Activated CD8-positive, alpha-beta memory T cell treated with anti-CD3 and anti-CD28 coated beads for 1 hour (primary cell): ENCODE results near the gene ZNF426.
"Not testable (repeated sequence)": the region's sequence is repeated elsewhere in the genome, so short reads cannot be mapped to it uniquely, and the experiment has no call there.

Source experiments
- DNase-seq, 2 donors: peaks; one replicate each; pipeline ENCODE4 v3.0.0-alpha.2; 2020; ENCODE audit warnings: low read depth in 1 of 2; ENCODE audit errors: extremely low read depth in 1 of 2

Gene ZNF426

DNA sequence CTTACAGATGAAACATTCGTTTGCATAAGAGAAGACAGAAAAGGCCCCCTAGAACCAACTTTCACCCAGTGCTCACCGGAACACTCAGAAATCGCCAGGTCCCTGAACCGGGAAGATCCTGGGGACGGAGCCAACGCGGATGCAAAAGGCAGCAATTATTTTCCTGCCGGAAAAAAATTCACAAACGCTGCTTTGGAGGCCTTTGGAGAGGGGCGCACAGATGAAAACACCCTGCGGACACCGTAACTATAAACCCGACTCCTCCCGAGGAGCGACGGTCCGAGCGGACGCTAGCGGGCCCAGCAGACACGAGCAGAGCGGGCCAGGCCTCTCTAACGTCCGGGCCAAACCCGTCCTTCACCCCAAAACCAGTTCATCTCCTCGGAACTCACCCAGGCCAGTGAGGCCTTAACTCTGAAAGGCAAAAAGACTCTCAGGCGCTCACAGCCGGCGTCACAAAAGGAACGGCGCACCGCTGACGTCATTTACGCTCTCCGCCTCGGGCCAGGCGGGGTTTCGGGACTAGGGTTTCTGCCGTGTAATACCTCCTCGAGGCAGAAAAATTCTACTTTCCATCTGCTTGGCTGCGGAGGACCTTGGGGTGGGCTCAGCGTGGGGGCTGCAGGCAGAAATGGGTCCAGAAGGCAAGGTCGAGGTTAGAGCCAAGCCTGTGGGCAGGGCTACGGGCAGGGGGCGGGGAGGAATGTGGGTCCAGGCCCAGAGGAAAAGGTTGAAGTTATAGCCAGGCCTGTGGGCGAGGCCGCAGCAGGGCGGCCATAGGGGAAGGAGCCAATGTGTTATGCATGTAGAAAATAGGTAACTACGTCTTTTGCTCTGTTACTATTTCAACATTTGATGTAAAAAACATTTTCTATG is at the start of gene ZNF426:
TSS of gene ZNF426 (minus strand) at position 463 of the 876 bp plus-strand sequence. CDS start 2,413 bp downstream, outside the sequence.
- DNase-seq, result peak; percentile 65 to 75

DNA sequence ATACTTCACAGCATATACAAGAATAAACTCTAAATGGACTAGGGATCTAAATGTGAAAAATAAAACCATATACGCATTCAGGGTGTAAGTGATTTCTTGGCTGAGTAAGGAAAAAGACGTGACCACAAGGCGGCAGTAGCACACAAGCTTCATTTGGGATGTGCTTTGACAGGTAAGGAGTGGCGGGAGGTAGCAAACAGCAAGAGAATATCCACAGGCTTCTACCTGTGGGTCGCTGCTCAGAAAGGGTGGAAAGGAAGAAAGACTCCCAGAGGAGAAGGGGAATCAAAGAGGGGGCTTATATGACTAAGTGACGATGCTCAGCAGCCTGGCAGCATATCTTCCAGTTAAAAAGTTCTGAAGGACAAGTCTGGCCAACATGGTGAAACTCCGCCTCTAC is 48.3 kb upstream of the ZNF426 start:
- peak; percentile 56 to 61 for DNase-seq

- DNase-seq, result peak; percentile 51 to 73
These were observed 45.8 kb upstream of the ZNF426 start, which contains the start of gene ZNF121 for GRCh38 chr19:9584073-9584833. TSS of gene ZNF121 (minus strand) at chr19:9584504. CDS start at chr19:9568097, 16,407 bp downstream.

- not testable (repeated sequence) for DNase-seq
These were observed 43.8 kb upstream of the ZNF426 start for GRCh38 chr19:9582081-9582725.

DNA sequence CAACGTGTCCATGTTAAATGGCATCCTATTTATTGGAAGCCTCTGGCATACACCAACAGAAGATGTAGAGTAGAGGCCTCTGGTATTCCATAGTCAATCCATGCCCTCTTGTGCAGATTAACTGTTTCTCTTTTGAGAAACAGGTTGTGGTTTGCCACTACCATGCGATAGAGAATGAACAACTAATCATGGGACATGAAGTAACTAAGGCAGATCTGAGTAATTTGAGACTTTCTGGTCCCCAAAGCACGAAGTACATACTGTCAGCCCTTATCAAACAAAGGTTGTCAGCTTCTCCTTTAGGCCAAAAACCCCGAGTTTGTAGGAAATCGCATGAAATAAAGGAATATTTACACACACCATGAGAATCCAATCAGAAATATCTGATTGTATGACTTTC is 42.3 kb upstream of the ZNF426 start:
- no peak for DNase-seq

- no peak for DNase-seq
These were observed 31.8 kb upstream of the ZNF426 start for GRCh38 chr19:9570255-9570654.

GRCh38 chr19:9566729-9567128 is 28.3 kb upstream of the ZNF426 start:
- DNase-seq, result no peak

DNA sequence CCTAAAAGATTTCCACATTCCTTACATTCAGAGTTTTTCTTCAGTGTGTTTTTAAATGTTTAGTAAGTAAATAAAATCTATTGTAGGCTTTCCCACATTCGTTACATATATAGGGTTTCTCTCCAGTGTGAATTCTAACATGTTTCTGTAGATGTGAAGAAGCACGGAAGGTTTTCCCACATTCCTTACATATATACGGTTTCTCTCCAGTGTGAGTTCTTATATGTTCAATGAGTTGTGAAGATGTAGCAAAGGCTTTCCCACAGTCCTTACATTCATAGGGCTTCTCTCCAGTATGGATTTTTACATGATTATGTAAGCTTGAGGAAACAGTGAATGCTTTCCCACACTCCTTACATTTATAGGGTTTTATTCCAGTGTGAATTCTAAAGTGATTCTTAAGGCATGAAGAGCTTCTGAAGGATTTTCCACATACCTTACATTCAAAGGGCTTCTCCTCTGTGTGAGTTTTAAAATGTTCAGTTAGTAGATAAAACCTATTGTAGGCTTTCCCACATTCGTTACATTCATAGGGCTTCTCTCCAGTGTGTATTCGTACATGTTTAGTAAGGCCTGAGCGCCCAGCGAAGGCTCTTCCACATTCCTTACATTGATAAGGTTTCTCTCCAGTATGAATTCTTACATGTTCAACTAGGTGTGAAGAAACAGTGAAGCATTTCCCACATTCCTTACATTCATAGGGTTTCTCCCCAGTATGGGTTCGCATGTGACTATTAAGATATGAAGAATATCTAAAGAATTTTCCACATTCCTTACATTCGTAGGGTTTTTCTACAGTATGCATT is 27.7 kb upstream of the ZNF426 start:
- no peak for DNase-seq

DNA sequence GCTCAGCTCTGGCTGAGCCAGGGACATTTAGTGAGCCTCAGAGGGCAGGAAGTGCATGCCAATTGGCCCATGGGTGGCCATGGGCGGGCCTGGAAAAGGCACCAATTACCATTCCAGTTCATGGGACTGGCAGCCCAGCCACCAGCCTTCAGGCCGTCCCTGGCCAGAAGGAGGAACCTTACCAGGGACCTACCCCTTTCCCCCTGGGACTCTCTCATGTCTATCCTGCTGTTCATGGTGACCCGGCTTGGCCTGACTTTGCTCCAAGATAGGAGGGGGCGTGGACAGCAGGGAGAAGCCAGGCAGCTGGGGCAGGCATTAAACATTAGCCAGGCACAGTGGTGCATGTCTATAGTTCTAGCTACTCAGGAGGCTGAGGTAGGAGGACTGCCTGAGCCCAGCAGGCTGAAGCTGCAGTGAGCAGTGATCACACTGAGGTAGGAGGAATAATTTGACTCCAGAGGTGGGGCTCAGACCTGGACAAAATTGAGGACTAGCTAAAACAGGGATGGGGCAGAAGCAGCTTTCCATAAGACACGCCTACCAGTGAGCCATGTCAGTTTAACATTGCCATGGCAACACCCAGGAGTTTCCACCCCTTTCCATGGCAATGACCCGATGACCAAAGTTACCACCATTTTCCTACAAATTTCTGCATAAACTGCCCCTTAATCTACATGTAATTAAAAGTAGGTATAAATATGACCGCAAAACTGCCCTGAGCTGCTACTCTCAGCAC is 14.3 kb upstream of the ZNF426 start:
- no peak for DNase-seq

- DNase-seq, result no peak
These were observed 9.4 kb upstream of the ZNF426 start for GRCh38 chr19:9547870-9548269.

- not testable (repeated sequence) for DNase-seq
These were observed 2.8 kb upstream of the ZNF426 start for GRCh38 chr19:9541281-9541680.

- DNase-seq, result not testable (repeated sequence)
These were observed 1.5 kb upstream of the ZNF426 start for GRCh38 chr19:9539921-9540320.

- not testable (repeated sequence) for DNase-seq
These were observed 756 bp upstream of the ZNF426 start for GRCh38 chr19:9539201-9539600.

DNA sequence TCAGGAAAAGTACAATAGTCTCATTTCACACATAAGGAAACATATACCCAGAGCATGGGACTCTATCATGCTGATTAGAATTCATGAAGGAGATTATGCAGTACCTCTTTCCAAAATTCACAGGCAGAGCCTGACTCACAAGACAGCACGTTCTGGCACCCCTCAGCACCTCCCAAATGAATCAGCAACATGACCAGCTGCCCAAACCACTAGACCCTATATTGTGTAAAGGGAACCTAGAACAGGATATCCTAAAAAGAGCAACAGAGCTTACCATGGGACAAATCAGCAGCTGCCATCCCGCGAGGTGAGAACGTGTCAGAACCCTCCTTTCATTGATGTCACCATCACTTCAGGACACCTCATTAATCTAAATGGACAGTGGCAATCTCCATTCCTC is 2.5 kb downstream of the ZNF426 start:
- no peak for DNase-seq

GRCh38 chr19:9531933-9532332 is 6.5 kb downstream of the ZNF426 start:
- DNase-seq, result no peak

DNA sequence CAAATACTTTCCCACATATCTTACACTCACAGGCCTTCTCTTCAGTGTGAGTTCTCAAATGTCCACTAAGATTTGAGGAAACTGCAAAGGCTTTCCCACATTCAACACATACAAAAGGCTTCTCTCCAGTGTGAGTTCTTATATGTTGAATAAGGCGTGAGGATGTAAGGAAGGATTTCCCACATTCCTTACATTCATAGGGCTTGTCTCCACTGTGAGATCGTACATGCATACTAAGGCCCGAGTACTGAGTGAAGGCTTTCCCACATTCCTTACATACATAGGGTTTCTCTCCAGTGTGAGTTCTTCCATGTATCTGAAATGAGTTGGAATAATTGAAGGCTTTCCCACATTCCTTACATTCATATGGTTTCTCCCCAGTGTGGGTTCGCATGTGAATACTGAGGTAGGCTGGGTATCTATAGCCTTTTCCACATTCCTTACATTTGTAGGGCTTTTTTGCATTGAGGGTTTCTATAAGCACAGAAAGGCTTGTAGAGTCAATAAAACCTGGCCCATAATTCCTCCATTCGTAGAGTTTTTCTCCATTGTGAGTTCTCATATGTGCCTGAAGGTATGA is 9.6 kb downstream of the ZNF426 start:
- DNase-seq, result no peak

GRCh38 chr19:9523885-9524474 is 14.5 kb downstream of the ZNF426 start:
- DNase-seq, result no peak

- no peak for DNase-seq
These were observed 31.2 kb downstream of the ZNF426 start for GRCh38 chr19:9507285-9507684.

- DNase-seq, result no peak
These were observed 37.6 kb downstream of the ZNF426 start for GRCh38 chr19:9500796-9501195.
